ENCODE measurements around the gene MRPS24. TPM values are rescaled to one million over a fixed set of nuclear protein-coding genes. Genes with fewer than 3 reads are reported as not detected.

Gene MRPS24
- total RNA-seq, 1 experiment from 2014 or later: 116 TPM

DNA sequence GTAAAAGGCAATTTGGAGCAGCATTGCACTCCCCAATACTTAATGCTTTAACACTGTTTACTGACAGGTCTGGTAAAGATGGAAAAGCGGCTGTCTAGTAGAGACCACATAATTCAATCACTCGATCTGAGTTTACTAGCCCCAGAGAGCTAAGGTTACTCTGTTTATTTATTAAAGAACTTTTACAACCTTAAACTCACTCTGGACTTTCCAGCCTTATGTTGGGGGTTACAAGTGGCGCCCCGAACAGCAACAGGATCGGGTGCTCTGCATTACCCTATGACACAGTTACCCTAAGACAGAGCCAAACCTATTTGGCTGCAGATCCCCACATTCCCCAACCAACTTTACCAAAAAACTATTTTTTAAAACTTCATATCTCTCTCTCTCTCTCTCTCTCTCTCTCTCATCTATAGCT, 43.9 kb downstream of the MRPS24 start:
- no peaks in the 10 kb centered on the region for H3K23me2 ChIP-seq (ENCODE audit: insufficient read length, low read depth, low read length, poor library complexity, severe bottlenecking)
- peaks cover under 1 to 12% (median 7%) of the 10 kb centered on the region in 3 experiments; a peak in 6 of 7 replicates for H3K36me3 Mint-ChIP-seq (ENCODE audit: insufficient read depth in 1 of 3, low read depth in 3 of 3)

More for the DNA sequence above, 43.9 kb downstream of the MRPS24 start:
- Mint-ChIP-seq H3K9me3 (peaks cover 3 to 11% of the 10 kb centered on the region in 2 experiments), H3K27ac (no peak overlapping the region), H3K27me3 (ENCODE audit: low read depth) (peaks cover 4% of the 10 kb centered on the region; the same call in 1 of the 2 replicates), H3K4me3 (no peak overlapping the region), H3K4me1 (peaks cover 30% of the 10 kb centered on the region in 2 experiments)
- H4K20me1 ChIP-seq (ENCODE audit: control insufficient read depth, insufficient read depth, insufficient read length): no peaks in the 10 kb centered on the region
- H4K5ac ChIP-seq (ENCODE audit: insufficient read length, low read depth, low read length): no peak overlapping the region
- H3K4me2 ChIP-seq (ENCODE audit: insufficient read depth, insufficient read length, low read length): no peak overlapping the region
- no peaks in the 10 kb centered on the region for H3K9me3 ChIP-seq (ENCODE audit: control insufficient read depth, low read depth, low read length)
- H2AFZ ChIP-seq (ENCODE audit: low read length): no peak overlapping the region
- H2BK20ac ChIP-seq (ENCODE audit: low read depth, low read length, poor library complexity, severe bottlenecking): no peak overlapping the region
- no peak overlapping the region for H3K14ac ChIP-seq (ENCODE audit: insufficient read depth, low read length)
- no peak overlapping the region for H4K8ac ChIP-seq (replicated peaks; ENCODE audit: insufficient read length, low read depth, low read length)
- H3K18ac ChIP-seq (ENCODE audit: insufficient read length, low read depth, low read length): no peak overlapping the region
- peaks cover 11% of the 10 kb centered on the region; the same call in 1 of the 2 replicates for H3K4me1 ChIP-seq (ENCODE audit: insufficient read depth, low read length)
- no peak for DNase-seq
- H4K91ac ChIP-seq (ENCODE audit: insufficient read length, low read depth, low read length): no peak overlapping the region
- no peaks in the 10 kb centered on the region; the same call in 1 of the 2 replicates for H3K79me2 ChIP-seq (ENCODE audit: insufficient read depth, low read length)
- no peak overlapping the region for H3T11ph ChIP-seq (ENCODE audit: low read length)
- TF ChIP-seq, protein P1, sequence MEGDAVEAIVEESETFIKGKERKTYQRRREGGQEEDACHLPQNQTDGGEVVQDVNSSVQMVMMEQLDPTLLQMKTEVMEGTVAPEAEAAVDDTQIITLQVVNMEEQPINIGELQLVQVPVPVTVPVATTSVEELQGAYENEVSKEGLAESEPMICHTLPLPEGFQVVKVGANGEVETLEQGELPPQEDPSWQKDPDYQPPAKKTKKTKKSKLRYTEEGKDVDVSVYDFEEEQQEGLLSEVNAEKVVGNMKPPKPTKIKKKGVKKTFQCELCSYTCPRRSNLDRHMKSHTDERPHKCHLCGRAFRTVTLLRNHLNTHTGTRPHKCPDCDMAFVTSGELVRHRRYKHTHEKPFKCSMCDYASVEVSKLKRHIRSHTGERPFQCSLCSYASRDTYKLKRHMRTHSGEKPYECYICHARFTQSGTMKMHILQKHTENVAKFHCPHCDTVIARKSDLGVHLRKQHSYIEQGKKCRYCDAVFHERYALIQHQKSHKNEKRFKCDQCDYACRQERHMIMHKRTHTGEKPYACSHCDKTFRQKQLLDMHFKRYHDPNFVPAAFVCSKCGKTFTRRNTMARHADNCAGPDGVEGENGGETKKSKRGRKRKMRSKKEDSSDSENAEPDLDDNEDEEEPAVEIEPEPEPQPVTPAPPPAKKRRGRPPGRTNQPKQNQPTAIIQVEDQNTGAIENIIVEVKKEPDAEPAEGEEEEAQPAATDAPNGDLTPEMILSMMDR (conservative IDR thresholded peaks at IDR 0.05): no peak
- H2BK12ac ChIP-seq (ENCODE audit: insufficient read length, low read depth, low read length): no peak overlapping the region
- no peaks in the 10 kb centered on the region for H3K27me3 ChIP-seq (ENCODE audit: insufficient read depth, low read length)
- H2BK5ac ChIP-seq (ENCODE audit: insufficient read length, low read length): no peak overlapping the region
- no peak overlapping the region for H2AK5ac ChIP-seq (ENCODE audit: insufficient read length, low read length)
- no peak overlapping the region for H3K23ac ChIP-seq (ENCODE audit: insufficient read length, low read depth, low read length)
- no peak overlapping the region for H3K27ac ChIP-seq (ENCODE audit: insufficient read length, low read depth, low read length)
- no peak overlapping the region for H2BK120ac ChIP-seq (ENCODE audit: low read depth, low read length, poor library complexity, severe bottlenecking)
- no peak overlapping the region for H3K4ac ChIP-seq (ENCODE audit: low read depth, low read length)
- no peak overlapping the region for H2BK15ac ChIP-seq (ENCODE audit: low read depth, low read length)
- H3K79me1 ChIP-seq (ENCODE audit: insufficient read depth, low read depth, low read length, poor library complexity, severe bottlenecking): no peaks in the 10 kb centered on the region
- no peak overlapping the region for H3K9ac ChIP-seq (ENCODE audit: extremely low read depth, insufficient read length, low read length)
- WGBS (ENCODE audit: extremely low coverage, insufficient read length, low lambda C conversion rate): no CpG with 5 or more reads among the region's 5 CpGs
- H3K56ac ChIP-seq (ENCODE audit: insufficient read length, low read depth, low read length): no peak overlapping the region
